Testis (tissue), 2 donors: Measurements from ENCODE around the gene TWNK.

Experiments used
- POLR2A ChIP-seq: fragments of 450-650 bp; IDR thresholded peaks from one replicate; pipeline ENCODE4 v1.6.1; 2017; ENCODE audit warnings: antibody characterized with exemption, mild to moderate bottlenecking, moderate library complexity
- TF ChIP-seq, protein P1 (sequence below), 3 experiments: fragments of 450-650 bp in 2 of 3; fragments of 200-600 bp in 1 of 3; sonication (generic) in 1 of 3; IDR thresholded peaks; one replicate each; pipeline ENCODE4 v1.5.1; 2016 to 2019; ENCODE audit warnings: antibody characterized with exemption in 3 of 3, mild to moderate bottlenecking in 2 of 3, moderate library complexity in 1 of 3

DNA sequence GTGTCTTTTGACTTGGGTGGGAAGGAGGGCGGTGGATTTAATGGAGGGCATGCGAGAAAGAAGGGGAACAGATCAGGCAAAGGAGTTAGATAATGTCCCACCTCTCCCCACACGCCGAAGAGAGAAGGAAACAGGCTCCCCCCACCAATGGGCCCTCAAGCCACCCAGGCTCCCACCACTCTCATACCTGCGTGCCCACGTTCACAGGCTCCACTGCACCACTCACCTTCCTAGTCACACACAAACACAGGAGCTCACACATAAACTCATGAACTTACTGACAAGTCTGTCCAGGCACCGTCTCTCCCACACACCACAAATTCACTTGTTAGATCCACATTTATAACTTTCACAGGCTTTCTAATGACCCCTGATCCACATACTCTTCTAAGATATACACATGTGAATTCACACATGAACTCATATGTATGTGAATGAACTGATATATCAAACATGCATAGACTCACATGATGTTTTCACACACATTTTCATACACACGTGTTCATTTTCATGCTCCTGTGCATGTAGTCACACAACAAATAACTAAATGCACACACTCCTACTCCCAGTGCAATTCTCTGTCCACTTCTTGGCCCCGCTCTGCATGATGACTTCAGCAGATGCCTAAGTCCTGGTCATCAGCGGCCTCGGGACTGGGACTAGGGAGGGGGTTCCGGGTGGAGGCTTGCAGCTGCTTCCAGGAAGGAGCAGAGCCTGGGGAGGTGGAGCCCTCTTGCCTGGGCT is 13.7 kb downstream of the TWNK start:
- TF ChIP-seq, protein P1, sequence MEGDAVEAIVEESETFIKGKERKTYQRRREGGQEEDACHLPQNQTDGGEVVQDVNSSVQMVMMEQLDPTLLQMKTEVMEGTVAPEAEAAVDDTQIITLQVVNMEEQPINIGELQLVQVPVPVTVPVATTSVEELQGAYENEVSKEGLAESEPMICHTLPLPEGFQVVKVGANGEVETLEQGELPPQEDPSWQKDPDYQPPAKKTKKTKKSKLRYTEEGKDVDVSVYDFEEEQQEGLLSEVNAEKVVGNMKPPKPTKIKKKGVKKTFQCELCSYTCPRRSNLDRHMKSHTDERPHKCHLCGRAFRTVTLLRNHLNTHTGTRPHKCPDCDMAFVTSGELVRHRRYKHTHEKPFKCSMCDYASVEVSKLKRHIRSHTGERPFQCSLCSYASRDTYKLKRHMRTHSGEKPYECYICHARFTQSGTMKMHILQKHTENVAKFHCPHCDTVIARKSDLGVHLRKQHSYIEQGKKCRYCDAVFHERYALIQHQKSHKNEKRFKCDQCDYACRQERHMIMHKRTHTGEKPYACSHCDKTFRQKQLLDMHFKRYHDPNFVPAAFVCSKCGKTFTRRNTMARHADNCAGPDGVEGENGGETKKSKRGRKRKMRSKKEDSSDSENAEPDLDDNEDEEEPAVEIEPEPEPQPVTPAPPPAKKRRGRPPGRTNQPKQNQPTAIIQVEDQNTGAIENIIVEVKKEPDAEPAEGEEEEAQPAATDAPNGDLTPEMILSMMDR (IDR thresholded peaks at IDR 0.05) = no peak
- TF ChIP-seq POLR2A = no peak
